ENCODE data around the gene ALPL.

ALPL gene

GRCh38 chr1:21567241-21568005 lies 58.2 kb downstream of the ALPL start:
- TF ChIP-seq TAF1 (IDR thresholded peaks at IDR 0.05; ENCODE audit: borderline replicate concordance, insufficient read depth, low read length), result no peak
- no peak for TF ChIP-seq REST (IDR thresholded peaks at IDR 0.05; ENCODE audit: insufficient read depth in 1 of 2, low read depth in 2 of 2, low read length in 2 of 2)
- TF ChIP-seq SIN3A (IDR thresholded peaks at IDR 0.05; ENCODE audit: borderline replicate concordance, insufficient read depth, low read length), result no peak
- TF ChIP-seq FOXP2 (optimal IDR thresholded peaks at IDR 0.05; ENCODE audit: borderline replicate concordance, extremely low read depth, extremely low read length, insufficient read depth), result no peak
- no peak for TF ChIP-seq POLR2AphosphoS5 (IDR thresholded peaks at IDR 0.05; ENCODE audit: low read depth, low read length)

GRCh38 chr1:21568006-21568746 lies 59.0 kb downstream of the ALPL start:
- TF ChIP-seq SIN3A (IDR thresholded peaks at IDR 0.05; ENCODE audit: borderline replicate concordance, insufficient read depth, low read length), result no peak

GRCh38 chr1:21568809-21569385 lies 59.7 kb downstream of the ALPL start:
- TF ChIP-seq POLR2AphosphoS5 (IDR thresholded peaks at IDR 0.05; ENCODE audit: low read depth, low read length) (no peak), TAF1 (IDR thresholded peaks at IDR 0.05; ENCODE audit: borderline replicate concordance, insufficient read depth, low read length) (no peak), SIN3A (IDR thresholded peaks at IDR 0.05; ENCODE audit: borderline replicate concordance, insufficient read depth, low read length) (no peak), FOXP2 (optimal IDR thresholded peaks at IDR 0.05; ENCODE audit: borderline replicate concordance, extremely low read depth, extremely low read length, insufficient read depth) (no peak), REST (IDR thresholded peaks at IDR 0.05; ENCODE audit: insufficient read depth in 1 of 2, low read depth in 2 of 2, low read length in 2 of 2) (no peak)

- no peak for TF ChIP-seq REST (IDR thresholded peaks at IDR 0.05; ENCODE audit: insufficient read depth in 1 of 2, low read depth in 2 of 2, low read length in 2 of 2)
- TF ChIP-seq TAF1 (IDR thresholded peaks at IDR 0.05; ENCODE audit: borderline replicate concordance, insufficient read depth, low read length), result no peak
- TF ChIP-seq SIN3A (IDR thresholded peaks at IDR 0.05; ENCODE audit: borderline replicate concordance, insufficient read depth, low read length), result no peak
- no peak for TF ChIP-seq POLR2AphosphoS5 (IDR thresholded peaks at IDR 0.05; ENCODE audit: low read depth, low read length)
- TF ChIP-seq FOXP2 (optimal IDR thresholded peaks at IDR 0.05; ENCODE audit: borderline replicate concordance, extremely low read depth, extremely low read length, insufficient read depth), result no peak
Measured at GRCh38 chr1:21569820-21570527, 60.8 kb downstream of the ALPL start.

- TF ChIP-seq FOXP2 (optimal IDR thresholded peaks at IDR 0.05; ENCODE audit: borderline replicate concordance, extremely low read depth, extremely low read length, insufficient read depth) (no peak), TAF1 (IDR thresholded peaks at IDR 0.05; ENCODE audit: borderline replicate concordance, insufficient read depth, low read length) (no peak), REST (IDR thresholded peaks at IDR 0.05; ENCODE audit: insufficient read depth in 1 of 2, low read depth in 2 of 2, low read length in 2 of 2) (no peak), POLR2AphosphoS5 (IDR thresholded peaks at IDR 0.05; ENCODE audit: low read depth, low read length) (no peak), SIN3A (IDR thresholded peaks at IDR 0.05; ENCODE audit: borderline replicate concordance, insufficient read depth, low read length) (no peak)
Measured at GRCh38 chr1:21570528-21570875, 61.3 kb downstream of the ALPL start.
